GM18520 (cell line): Measurements from ENCODE around the gene PCSK7.
"Not testable (repeated sequence)": the region's sequence is repeated elsewhere in the genome, so short reads cannot be mapped to it uniquely, and the experiment has no call there.

ENCODE experiments used
- ATAC-seq: cut with Tn5 transposase; IDR thresholded peaks from one replicate; pipeline ENCODE4 v1.9.1; 2021; ENCODE audit not compliant: unreplicated experiment

Gene PCSK7

GRCh38 chr11:117217141-117218084, 14.5 kb downstream of the PCSK7 start:
- ATAC-seq = no peak

DNA sequence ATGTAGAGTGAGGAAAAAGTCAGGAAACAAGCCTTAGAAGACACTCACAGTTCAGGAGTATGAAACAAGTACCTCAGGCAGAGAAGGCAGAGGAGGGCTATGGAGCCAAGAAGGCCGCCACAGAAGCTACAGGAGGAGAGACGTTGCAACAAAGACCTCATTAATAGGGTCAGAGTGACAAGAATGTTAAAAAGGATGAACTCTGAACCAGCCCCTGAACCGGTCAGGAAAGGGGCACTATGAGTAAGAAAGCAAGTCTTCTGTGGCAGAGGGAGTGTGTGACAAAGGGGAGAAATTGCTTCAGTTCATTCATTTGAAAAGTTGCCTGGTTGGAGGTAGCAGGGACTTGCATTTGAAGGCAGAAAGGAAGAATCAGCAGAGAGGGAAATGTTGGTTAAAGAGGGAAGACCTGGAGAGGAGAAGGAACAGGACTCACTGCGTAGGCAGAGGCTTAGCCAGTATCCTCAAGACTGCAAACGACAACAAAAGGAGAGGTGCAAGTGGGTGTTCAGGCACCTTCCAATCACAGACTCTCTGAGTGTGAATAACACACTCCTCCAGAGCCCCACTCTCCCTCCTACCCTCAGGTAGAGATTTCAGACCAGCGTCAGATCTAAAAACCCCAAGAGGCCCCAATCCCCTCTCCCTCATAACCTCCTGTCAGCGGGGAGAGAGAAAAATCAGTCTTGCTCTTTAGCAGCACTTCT, 17.3 kb downstream of the PCSK7 start:
- ATAC-seq = no peak

- no peak for ATAC-seq
Observed at GRCh38 chr11:117212697-117213355, 19.0 kb downstream of the PCSK7 start.

- ATAC-seq = no peak
Observed at GRCh38 chr11:117210620-117211019, 21.3 kb downstream of the PCSK7 start.

GRCh38 chr11:117209351-117210125, 22.3 kb downstream of the PCSK7 start:
- ATAC-seq = not testable (repeated sequence)

DNA sequence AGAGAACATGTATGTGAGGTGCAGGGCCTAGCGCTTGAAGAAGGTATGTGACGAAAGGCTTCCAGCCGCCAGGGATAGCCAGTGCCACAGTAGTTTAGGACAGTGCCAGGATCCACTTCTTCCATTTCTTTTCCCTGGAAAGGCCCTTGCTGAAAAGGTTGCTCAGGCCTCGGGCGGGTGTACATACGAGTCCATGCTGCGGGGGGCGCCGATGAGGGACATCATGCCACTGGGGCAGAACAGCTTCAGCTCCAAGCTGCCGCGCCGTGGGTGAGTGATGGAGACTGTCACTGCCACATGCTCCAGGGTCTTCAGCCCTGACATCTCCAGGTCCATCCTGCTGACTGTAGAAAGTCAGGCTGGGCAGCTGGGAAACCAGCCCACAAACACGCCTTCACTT, 23.2 kb downstream of the PCSK7 start:
- not testable (repeated sequence) for ATAC-seq

DNA sequence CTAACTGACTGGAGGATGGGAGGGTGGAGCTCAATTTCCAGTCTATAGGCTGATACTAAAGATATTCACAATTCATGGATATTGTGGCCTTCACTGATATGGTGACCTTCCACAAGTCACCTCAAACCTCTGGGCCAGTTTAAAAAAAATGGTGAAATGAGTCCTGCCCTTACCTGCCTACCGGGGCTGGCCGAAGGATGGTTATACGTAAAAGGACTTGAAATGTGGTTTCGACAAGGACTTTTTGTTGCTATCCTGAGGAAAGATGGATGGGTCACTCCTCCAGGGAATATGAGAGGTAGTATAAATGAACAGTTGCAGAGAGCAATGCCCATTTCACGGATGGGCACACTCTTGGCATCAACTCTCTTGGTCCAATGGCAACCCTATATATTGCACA, 24.4 kb downstream of the PCSK7 start:
- ATAC-seq = not testable (repeated sequence)

- ATAC-seq = not testable (repeated sequence)
Observed at GRCh38 chr11:117206859-117207258, 25.0 kb downstream of the PCSK7 start.

GRCh38 chr11:117206111-117206510, 25.8 kb downstream of the PCSK7 start:
- not testable (repeated sequence) for ATAC-seq

- ATAC-seq = no peak
Observed at GRCh38 chr11:117205211-117205818, 26.6 kb downstream of the PCSK7 start.

- no peak for ATAC-seq
Observed at GRCh38 chr11:117204283-117205080, 27.4 kb downstream of the PCSK7 start.

- ATAC-seq = no peak
Observed at GRCh38 chr11:117203069-117203407, 28.8 kb downstream of the PCSK7 start.

DNA sequence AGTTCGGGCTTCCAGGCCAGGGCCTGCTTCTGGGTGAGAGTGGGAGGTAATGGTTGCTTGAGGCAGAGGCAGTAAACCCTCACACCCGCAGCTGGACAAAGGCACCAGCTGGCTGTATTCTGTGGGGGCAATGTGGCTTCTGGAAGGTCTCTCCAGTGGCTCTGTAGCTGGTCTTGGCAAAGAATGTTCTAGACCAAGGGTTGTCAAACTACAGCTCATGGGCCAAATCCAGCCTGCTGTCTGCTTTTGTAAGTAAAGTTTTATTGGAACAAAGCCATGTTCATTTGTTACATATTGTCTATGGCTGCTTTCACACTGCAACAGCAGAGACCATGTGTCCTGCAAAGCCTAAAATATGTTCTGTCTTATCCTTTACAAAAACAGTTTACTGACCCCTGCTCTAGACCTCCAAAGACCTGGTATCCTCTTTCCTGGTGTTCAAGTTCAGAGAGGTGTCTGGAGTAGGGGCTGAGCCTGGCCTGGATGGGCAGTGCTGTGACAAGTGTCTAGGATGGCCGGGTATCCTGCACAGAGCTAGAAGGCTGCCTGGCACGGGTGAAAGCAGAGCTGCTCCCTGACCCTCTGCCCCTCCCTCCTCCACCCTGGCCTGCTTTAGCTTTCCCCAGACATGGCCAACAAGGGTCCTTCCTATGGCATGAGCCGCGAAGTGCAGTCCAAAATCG, 29.3 kb downstream of the PCSK7 start:
- ATAC-seq = no peak

GRCh38 chr11:117201658-117202305, 30.1 kb downstream of the PCSK7 start:
- no peak for ATAC-seq

- no peak for ATAC-seq
Observed at GRCh38 chr11:117200813-117201657, 30.8 kb downstream of the PCSK7 start.

DNA sequence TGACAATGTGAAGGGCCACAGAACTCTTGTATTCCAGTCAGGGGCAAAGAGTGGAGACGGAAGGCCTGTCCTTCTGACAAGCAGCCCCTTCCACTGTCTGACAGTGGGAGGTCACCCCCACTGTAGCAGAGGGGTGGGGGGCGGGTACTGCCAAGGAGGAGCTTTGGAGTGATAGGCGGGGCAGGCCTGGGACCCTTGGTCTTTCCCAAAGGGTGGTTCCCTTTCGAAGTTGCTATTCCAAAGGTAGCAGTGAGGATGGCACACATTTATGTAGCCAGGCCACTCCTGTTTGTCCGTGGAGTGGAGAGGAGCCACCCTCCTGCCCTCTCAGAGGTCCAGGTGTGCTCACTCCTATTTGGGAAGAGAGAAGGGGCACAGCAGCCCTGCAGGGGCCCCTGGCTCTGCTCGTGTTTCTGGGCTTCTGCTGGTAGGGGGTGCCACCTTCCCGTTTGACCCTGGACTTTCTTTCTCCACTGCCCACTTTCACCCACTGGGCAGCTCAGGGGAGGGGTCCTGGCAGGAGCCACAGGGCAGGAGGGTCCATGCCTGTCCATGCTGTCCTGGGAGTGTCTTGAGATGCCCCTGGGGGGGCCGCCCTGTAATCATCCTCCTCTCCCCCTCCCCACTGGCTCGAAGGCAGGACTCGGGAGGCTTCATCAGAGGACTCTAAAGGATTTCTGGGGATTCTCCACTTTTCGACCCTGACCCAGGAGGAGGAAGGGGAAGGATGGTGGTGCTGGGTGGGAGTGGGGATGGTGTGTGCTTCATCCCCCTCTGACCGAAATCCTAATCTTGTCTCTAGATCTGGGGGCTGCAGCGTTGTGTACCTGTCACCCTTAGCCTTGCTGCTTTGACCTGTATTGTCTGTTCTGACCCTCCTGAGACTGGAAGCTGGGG, 31.7 kb downstream of the PCSK7 start:
- no peak for ATAC-seq
